Measurements from ENCODE around the gene NEK7.

Gene NEK7

DNA sequence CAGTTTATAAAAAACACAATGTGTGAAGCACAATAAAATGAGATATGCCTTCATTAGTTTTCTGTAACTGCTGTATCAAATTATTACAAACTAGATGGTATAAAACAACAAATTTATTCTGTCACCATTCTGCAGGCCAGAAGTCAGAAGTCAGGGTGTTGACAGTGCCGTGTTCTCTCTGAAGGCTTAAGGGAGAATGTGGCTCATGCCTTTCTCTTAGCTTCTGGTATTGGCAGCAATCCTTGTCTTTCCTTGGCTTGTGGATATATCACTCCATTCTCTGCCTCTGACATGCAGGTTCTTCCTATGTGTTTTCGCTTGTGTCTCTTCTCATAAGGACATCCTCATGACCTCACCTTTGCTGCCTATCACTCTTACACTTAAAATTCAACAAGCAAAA, 10.1 kb downstream of the NEK7 start:
- TF ChIP-seq EZH2 (optimal IDR thresholded peaks at IDR 0.05; ENCODE audit: low read depth, low read length) (no peak), EZH2phosphoT487 (IDR thresholded peaks at IDR 0.05; ENCODE audit: low read length) (no peak), CTCF (IDR thresholded peaks at IDR 0.05; ENCODE audit: low read length) (no peak)
- peaks cover 7% of the 10 kb centered on the region; the same call in 1 of the 2 replicates for H3K4me1 ChIP-seq (ENCODE audit: low read length)

GRCh38 chr1:198167436-198167934, 10.7 kb downstream of the NEK7 start:
- Histone ChIP-seq H3F3A (ENCODE audit: insufficient read depth, low read length) (no peaks in the 10 kb centered on the region), H3K27me3 (replicated peaks; ENCODE audit: insufficient read depth, low read length) (no peaks in the 10 kb centered on the region), H3K27ac (ENCODE audit: low read length) (no peak overlapping the region), H2AFZ (ENCODE audit: low read length) (no peak overlapping the region), H3K4me1 (ENCODE audit: low read length) (peaks cover 1% of the 10 kb centered on the region; the same call in 1 of the 2 replicates), H3K9ac (ENCODE audit: low read length) (no peak overlapping the region), H3K4me2 (ENCODE audit: low read depth, low read length) (no peak overlapping the region), H3K9me3 (replicated peaks; ENCODE audit: insufficient read depth, low read length) (no peaks in the 10 kb centered on the region), H4K20me1 (ENCODE audit: insufficient read depth, low read length) (peaks cover 25% of the 10 kb centered on the region; the same call in 1 of the 2 replicates), H3K9me2 (replicated peaks; ENCODE audit: insufficient read depth, low read length) (no peaks in the 10 kb centered on the region), H3K36me3 (replicated peaks; ENCODE audit: insufficient read depth, low read length) (no peaks in the 10 kb centered on the region), H3K79me2 (ENCODE audit: low read length) (peaks cover 100% of the 10 kb centered on the region), H3K4me3 (ENCODE audit: low read length) (no peak overlapping the region)
- no peak for TF ChIP-seq CTCF (IDR thresholded peaks at IDR 0.05; ENCODE audit: low read length)
- no peak for TF ChIP-seq EZH2 (optimal IDR thresholded peaks at IDR 0.05; ENCODE audit: low read depth, low read length)
- TF ChIP-seq EZH2phosphoT487 (IDR thresholded peaks at IDR 0.05; ENCODE audit: low read length) = no peak
- no peak for DNase-seq

More for the DNA sequence above, 10.1 kb downstream of the NEK7 start:
- no peaks in the 10 kb centered on the region for H3K9me3 ChIP-seq (replicated peaks; ENCODE audit: insufficient read depth, low read length)
- DNase-seq = no peak
- H3K79me2 ChIP-seq (ENCODE audit: low read length) = peaks cover 100% of the 10 kb centered on the region
- H3K27ac ChIP-seq (ENCODE audit: low read length) = no peak overlapping the region
- H3K4me3 ChIP-seq (ENCODE audit: low read length) = no peak overlapping the region
- no peak overlapping the region for H3K4me2 ChIP-seq (ENCODE audit: low read depth, low read length)
- no peaks in the 10 kb centered on the region for H3K36me3 ChIP-seq (replicated peaks; ENCODE audit: insufficient read depth, low read length)
- no peak overlapping the region for H3K9ac ChIP-seq (ENCODE audit: low read length)
- H2AFZ ChIP-seq (ENCODE audit: low read length) = no peak overlapping the region
- no peaks in the 10 kb centered on the region for H3F3A ChIP-seq (ENCODE audit: insufficient read depth, low read length)
- no peaks in the 10 kb centered on the region for H3K27me3 ChIP-seq (replicated peaks; ENCODE audit: insufficient read depth, low read length)
- H4K20me1 ChIP-seq (ENCODE audit: insufficient read depth, low read length) = peaks cover 20% of the 10 kb centered on the region; the same call in 1 of the 2 replicates
- H3K9me2 ChIP-seq (replicated peaks; ENCODE audit: insufficient read depth, low read length) = no peaks in the 10 kb centered on the region

GRCh38 chr1:198168227-198168626, 11.4 kb downstream of the NEK7 start:
- Histone ChIP-seq H3K9me2 (replicated peaks; ENCODE audit: insufficient read depth, low read length) (no peaks in the 10 kb centered on the region), H3K4me2 (ENCODE audit: low read depth, low read length) (no peak overlapping the region), H3K9ac (ENCODE audit: low read length) (no peak overlapping the region), H3K27me3 (replicated peaks; ENCODE audit: insufficient read depth, low read length) (no peaks in the 10 kb centered on the region), H3K9me3 (replicated peaks; ENCODE audit: insufficient read depth, low read length) (no peaks in the 10 kb centered on the region), H3K79me2 (ENCODE audit: low read length) (peaks cover 100% of the 10 kb centered on the region), H2AFZ (ENCODE audit: low read length) (no peak overlapping the region), H3K27ac (ENCODE audit: low read length) (no peak overlapping the region), H3K4me3 (ENCODE audit: low read length) (no peak overlapping the region), H4K20me1 (ENCODE audit: insufficient read depth, low read length) (peaks cover 29% of the 10 kb centered on the region; the same call in 1 of the 2 replicates), H3F3A (ENCODE audit: insufficient read depth, low read length) (no peaks in the 10 kb centered on the region), H3K4me1 (ENCODE audit: low read length) (no peaks in the 10 kb centered on the region), H3K36me3 (replicated peaks; ENCODE audit: insufficient read depth, low read length) (no peaks in the 10 kb centered on the region)
- DNase-seq = no peak
- TF ChIP-seq EZH2phosphoT487 (IDR thresholded peaks at IDR 0.05; ENCODE audit: low read length) (no peak), EZH2 (optimal IDR thresholded peaks at IDR 0.05; ENCODE audit: low read depth, low read length) (no peak), CTCF (IDR thresholded peaks at IDR 0.05; ENCODE audit: low read length) (no peak)
